ENCODE measurements around the gene BLMH. TPM values are rescaled to one million over a fixed set of nuclear protein-coding genes. Genes with fewer than 3 reads are reported as not detected.
A peak's percentile ranks its signal among the peaks of the same experiment; 100 is the strongest.

Gene BLMH
- polyA plus RNA-seq, 1 experiment = 10.7 TPM

- ChIA-PET CTCF (interaction anchor here (0.6 to 4.3 kb wide), 14 partner anchors 9 to 380 kb away, joined by 3 to 20 read pairs (median 4); no protein-coding TSS in a partner anchor), POLR2A (no interaction called here)
- DNase-seq (ENCODE audit: low read depth) = no peak
- no peak overlapping the region for H3K4me3 ChIP-seq (ENCODE audit: low read depth, low read length)
- H3K27me3 ChIP-seq (ENCODE audit: control insufficient read depth, insufficient read depth, low read length) = no peaks in the 10 kb centered on the region
- peak; percentile 40; the same call in 1 of the 2 replicates for TF ChIP-seq CTCF (IDR thresholded peaks at IDR 0.05; ENCODE audit: insufficient read depth, low read depth, low read length)
- no peaks in the 10 kb centered on the region for H3K36me3 ChIP-seq (ENCODE audit: control insufficient read depth, insufficient read depth, low read length)
Measured at GRCh38 chr17:30336369-30337171, 44.8 kb upstream of the BLMH start.

GRCh38 chr17:30334421-30334820, 42.7 kb upstream of the BLMH start:
- ChIA-PET POLR2A (interaction anchor here (0.7 kb wide), 1 partner anchor 22 kb away, joined by 21 read pairs; no protein-coding TSS in a partner anchor), CTCF (interaction anchor here (0.9 to 2.6 kb wide), 6 partner anchors 11 to 230 kb away, joined by 3 to 11 read pairs (median 3); no protein-coding TSS in a partner anchor)

GRCh38 chr17:30333503-30334360, 42.0 kb upstream of the BLMH start, which contains the start of gene TMIGD1:
TSS of gene TMIGD1 (minus strand) at chr17:30334057. CDS start at chr17:30332133, 1,924 bp downstream.
- ChIA-PET POLR2A (no interaction called here), CTCF (interaction anchor here (0.6 to 1.4 kb wide), 4 partner anchors 12 to 308 kb away, joined by 3 read pairs; no protein-coding TSS in a partner anchor)

More at GRCh38 chr17:30334421-30334820, 42.7 kb upstream of the BLMH start:
- TF ChIP-seq CTCF (IDR thresholded peaks at IDR 0.05; ENCODE audit: insufficient read depth, low read depth, low read length) = no peak
- Histone ChIP-seq H3K36me3 (ENCODE audit: control insufficient read depth, insufficient read depth, low read length) (no peaks in the 10 kb centered on the region), H3K4me3 (ENCODE audit: low read depth, low read length) (no peak overlapping the region), H3K27me3 (ENCODE audit: control insufficient read depth, insufficient read depth, low read length) (no peaks in the 10 kb centered on the region)
- no peak for DNase-seq (ENCODE audit: low read depth)

GRCh38 chr17:30332057-30332542, 40.4 kb upstream of the BLMH start:
- TF ChIP-seq CTCF (IDR thresholded peaks at IDR 0.05; ENCODE audit: insufficient read depth, low read depth, low read length) = no peak
- ChIA-PET CTCF (no interaction called here), POLR2A (interaction anchor here (0.7 kb wide), 2 partner anchors 65 to 638 kb away, joined by 3 read pairs; no protein-coding TSS in a partner anchor)
- DNase-seq (ENCODE audit: low read depth) = peak; percentile 73
- no peaks in the 10 kb centered on the region for H3K36me3 ChIP-seq (ENCODE audit: control insufficient read depth, insufficient read depth, low read length)
- no peaks in the 10 kb centered on the region for H3K27me3 ChIP-seq (ENCODE audit: control insufficient read depth, insufficient read depth, low read length)
- no peak overlapping the region for H3K4me3 ChIP-seq (ENCODE audit: low read depth, low read length)

More at GRCh38 chr17:30333503-30334360, 42.0 kb upstream of the BLMH start, which contains the start of gene TMIGD1:
- DNase-seq (ENCODE audit: low read depth) = no peak
- no peak within 1 kb of the TSS for H3K4me3 ChIP-seq (ENCODE audit: low read depth, low read length)
- H3K27me3 ChIP-seq (ENCODE audit: control insufficient read depth, insufficient read depth, low read length) = no peaks in the 10 kb centered on the region
- TF ChIP-seq CTCF (IDR thresholded peaks at IDR 0.05; ENCODE audit: insufficient read depth, low read depth, low read length) = no peak
- no peaks in the 10 kb centered on the region for H3K36me3 ChIP-seq (ENCODE audit: control insufficient read depth, insufficient read depth, low read length)
